ENCODE results near the gene C11orf98.
A peak's percentile ranks its signal among the peaks of the same experiment; 100 is the strongest.
"Not testable (repeated sequence)": the region's sequence is repeated elsewhere in the genome, so short reads cannot be mapped to it uniquely, and the experiment has no call there.

The C11orf98 gene

DNA sequence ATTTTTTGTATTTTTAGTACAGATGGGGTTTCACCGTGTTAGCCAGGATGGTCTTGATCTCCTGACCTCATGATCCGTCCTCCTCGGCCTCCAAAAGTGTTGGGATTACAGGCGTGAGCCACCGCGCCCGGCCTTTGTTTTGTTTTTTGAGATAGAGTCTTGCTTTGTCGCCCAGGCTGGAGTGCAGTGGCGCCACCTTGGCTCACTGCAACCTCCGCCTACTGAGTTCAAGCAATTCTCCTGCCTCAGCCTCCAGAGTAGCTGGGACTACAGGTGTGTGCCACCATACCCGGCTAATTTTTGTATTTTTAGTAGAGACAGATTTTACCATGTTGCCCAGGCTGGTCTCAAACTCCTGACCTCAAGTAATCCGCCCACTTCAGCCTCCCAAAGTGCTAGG lies 14.7 kb downstream of the C11orf98 start:
- DNase-seq (ENCODE audit: low read depth in 2 of 2), result not testable (repeated sequence)

DNA sequence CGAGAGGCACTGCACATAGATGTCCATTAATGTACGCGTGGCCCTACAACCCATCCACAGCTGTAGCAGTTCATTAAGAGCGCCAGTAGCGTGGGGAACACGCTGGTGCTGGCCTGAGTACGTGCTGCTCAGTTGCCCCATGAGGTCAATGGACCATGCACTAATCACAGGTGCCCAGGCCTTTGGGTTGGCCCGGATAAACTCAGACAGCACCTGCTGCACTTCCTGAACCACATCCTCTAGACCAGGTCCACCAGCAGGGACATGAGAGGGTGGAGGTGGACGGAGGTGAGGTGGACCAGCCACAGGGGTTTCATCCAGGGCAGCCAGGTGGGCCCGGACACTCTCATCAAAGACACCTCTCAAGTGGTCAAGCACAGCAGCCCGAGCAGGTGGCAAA lies 15.5 kb downstream of the C11orf98 start:
- no peak for DNase-seq (ENCODE audit: low read depth in 2 of 2)

DNA sequence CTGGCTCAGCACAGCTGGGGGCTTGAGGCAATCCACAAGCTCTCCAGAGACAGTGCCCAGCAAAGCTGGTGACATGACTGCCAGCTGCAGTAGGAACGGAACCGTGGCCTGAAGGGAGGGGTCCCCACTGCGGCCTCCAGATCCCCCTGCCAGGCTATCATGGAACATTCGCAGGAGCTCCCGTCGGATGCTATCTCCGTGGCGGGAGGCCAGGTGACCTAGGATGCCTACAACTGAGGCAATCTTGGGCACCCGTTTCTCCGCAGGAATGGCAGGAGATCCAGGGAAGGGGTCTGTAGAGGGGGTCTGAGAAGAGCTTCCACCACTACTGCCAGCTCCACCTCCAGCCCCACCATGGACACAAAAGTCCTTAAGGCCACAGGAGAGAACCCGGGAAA lies 16.0 kb downstream of the C11orf98 start:
- DNase-seq (ENCODE audit: low read depth in 2 of 2), result no peak

DNA sequence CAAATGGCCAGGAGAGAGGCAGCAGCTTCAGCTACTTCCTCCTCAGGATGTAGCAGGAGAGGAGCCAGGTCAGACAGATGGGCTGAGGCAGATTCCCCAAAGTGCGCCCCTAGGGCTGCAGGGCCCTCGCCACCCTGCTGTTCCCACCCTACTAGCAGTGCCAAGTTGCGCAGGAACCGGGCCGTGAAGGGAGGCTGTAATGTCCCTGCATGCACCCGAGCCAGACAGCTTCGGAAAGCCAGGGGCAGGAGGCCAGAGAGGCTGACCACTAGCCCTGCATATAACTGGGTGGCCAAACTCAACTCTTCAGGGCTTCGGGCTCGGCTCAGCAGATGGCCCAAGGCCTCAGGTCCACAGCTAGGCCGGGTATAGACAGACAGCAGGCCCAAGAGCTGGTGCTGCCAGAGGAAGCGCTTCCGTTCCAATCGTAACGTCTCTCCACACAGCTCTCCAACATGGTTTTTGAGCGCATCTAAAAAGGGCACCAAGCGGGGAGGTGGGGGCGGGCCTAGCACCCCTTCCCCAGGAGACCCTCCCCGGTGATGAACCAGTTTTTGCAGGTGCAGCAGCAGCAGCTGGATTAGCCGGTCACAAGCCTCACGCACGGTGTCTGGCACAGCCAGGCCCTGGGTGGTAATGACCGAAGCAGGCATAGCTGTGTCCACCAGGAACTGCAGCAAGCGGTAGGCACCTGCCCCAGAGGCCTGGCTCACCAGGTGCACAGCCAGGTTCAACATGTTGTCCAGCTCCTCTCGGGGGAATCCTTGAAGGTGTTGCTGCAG lies 16.6 kb downstream of the C11orf98 start:
- DNase-seq (ENCODE audit: low read depth in 2 of 2), result no peak

DNA sequence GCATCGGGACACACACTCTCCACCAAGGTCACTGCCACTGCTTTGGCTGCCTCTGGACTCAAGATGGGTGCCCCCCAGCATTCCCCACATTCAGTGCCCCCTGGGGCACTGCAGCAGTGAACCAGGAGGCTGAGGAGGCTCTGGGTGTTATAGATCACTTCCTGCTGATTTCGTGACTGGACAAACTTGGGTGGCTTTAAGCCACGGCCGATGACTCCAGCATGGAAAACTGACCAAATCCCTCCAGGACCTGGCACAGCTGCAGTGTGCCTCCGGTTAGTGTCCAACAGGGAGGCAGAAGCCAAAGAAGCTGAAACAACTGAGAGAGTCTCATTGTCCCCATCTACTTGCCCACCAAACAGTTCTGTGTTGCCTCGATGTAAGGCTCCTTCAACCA lies 17.4 kb downstream of the C11orf98 start:
- no peak for DNase-seq (ENCODE audit: low read depth in 2 of 2)

DNA sequence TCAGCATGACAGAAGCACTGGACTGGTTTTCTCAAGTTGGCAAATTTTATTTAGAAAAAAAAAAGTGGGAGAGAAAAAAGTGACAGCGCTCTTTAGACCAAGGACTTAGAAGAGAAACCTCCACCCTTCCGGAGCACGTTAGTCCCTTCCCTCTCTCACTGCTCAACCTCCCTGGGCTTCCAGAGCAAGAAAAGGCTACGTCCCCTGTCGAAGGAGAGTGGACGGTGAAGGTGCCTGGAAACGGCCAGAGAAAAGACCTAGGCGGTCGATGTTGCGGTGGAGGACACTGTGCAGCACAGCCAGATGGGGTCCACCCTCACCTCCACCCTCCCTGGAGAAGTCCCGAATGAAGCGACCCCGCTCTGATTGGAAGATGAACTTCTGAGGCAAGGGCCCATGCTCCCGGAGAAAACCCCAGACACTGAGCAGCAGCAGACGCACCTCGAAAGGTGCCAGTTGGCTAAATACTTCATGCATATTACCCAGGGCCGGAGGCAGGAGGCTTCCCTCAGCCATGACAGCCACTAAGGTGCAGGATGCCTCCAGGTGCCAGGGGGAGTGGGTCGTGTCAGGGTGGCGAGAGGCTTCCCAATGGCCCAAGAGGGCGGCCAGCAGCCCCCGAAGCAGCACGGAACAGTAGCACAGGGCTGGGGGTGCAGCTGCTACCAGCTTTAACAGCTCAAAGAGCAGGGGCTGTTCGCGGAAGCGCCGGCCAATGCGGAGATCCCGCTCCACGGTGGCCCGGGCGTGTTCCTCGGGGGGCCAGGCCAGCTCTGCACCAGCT lies 18.0 kb downstream of the C11orf98 start:
- DNase-seq (ENCODE audit: low read depth in 2 of 2), result no peak

DNA sequence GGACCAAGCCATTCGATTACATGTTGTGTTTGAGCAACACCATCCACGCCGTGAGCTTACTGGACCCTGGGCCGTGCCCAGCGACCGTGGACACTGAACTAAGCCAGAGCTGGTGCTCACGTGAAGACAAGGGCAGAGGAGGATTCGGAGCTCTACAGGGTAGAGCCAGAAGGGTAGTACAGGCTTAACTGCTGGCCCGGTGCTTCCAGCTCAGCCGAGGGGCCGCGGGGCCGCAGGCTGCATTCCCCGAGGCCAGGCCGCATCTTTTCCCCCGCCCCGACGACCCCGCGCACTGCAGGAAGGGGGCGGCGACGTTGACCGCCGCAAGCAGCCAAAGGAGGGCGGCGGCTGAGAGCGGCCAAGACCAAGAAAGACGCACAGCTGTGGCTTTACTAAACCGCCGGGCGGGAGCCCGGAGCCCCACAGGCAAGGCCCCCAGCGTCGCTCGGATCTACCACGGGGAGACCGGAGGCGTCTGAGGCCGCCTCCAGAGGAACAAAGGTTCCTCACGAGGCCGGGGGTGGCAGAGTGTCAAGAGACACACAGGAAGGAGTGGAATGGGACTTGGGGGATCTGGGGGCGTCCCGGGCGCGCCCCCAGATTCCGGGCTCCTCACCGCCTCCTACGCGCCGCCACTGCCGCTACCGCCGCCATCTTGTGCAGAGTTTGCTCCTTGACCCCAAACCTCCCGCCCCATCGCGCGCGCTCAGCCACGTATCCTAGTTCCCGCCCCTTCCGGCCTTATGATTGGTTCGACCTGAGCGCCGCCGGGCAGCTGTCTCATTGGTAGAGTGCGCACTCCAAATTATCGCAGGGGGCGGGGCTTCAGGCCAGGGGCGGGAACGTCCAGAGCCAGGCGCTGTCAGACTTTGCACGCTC lies 18.8 kb downstream of the C11orf98 start, which contains the start of gene GANAB:
TSS of gene GANAB (minus strand) at position 668 of the 879 bp plus-strand sequence. CDS start at position 654, 14 bp downstream.
- DNase-seq (ENCODE audit: low read depth in 2 of 2), result peak; percentile 98 to 99

DNA sequence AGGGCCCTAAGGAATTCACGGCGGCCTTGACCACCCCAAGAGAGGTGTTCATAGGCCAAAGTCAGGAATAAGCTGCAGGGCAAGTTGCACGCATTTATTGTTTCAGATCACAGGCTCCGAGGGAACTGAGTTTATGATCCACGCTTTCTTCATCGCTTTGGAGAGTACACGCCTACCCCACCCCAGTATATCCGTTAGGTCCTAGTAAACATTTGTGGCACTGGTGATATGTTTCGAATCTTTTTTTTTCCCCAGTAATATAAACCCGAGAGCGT lies 19.4 kb downstream of the C11orf98 start:
- DNase-seq (ENCODE audit: low read depth in 2 of 2), result no peak

DNA sequence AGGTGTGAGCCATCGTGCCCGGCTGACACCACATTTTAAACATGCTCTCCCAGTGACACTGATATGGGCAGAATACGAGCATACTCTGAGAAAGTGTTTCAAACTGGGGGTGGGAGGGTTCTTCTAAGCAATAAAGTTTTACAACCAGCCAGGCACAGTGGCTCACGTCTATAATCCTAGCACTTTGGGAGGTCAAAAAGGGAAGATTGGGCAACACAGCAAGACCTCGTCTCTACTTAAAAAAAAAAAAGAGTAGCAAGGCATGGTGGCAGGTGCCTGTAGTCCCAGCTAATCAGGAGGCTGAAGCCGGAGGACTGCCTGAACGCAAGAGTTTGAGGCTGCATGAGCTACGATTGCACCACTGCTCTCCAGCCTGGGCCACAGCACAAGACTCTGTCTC lies 20.8 kb downstream of the C11orf98 start:
- no peak for DNase-seq (ENCODE audit: low read depth in 2 of 2)

DNA sequence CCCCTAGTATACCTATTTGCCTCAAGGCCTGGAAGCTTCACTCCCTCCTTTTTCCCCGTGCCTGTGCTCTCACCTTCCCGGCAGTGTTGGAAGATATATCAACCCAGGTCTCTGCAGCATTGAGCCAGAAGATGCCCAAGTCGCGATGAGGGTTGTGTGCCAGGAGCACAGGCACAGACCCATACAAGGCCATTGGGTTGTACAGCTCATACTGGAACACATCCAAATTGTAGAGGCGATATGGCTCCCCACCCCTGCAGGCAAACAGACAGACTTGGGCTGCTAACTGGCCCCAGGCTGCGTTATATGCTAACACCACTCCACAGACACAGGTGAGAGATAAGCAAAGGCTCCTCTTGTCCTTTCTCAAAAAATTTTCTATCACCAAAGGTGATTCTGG lies 32.5 kb downstream of the C11orf98 start:
- DNase-seq (ENCODE audit: low read depth in 2 of 2), result no peak

DNA sequence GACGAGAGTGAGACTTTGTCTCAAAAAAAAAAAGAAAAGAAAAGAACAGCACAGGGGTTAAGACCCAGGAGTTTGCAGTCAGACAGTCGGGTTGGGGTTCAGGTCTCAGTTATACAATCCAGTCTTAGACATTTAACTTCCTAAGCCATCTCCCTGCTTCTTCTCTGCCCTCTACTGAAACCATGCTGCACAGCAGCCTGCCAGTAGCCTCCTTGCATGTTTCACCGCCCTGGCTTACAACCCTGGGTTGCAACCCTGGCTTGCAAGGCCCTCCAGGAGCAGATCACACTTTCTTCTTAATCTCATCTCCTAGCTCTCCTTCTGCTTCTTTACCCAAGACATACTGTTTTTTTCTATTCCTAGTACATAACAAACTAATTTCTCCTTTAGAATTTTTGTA lies 37.3 kb downstream of the C11orf98 start:
- no peak for DNase-seq (ENCODE audit: low read depth in 2 of 2)

DNA sequence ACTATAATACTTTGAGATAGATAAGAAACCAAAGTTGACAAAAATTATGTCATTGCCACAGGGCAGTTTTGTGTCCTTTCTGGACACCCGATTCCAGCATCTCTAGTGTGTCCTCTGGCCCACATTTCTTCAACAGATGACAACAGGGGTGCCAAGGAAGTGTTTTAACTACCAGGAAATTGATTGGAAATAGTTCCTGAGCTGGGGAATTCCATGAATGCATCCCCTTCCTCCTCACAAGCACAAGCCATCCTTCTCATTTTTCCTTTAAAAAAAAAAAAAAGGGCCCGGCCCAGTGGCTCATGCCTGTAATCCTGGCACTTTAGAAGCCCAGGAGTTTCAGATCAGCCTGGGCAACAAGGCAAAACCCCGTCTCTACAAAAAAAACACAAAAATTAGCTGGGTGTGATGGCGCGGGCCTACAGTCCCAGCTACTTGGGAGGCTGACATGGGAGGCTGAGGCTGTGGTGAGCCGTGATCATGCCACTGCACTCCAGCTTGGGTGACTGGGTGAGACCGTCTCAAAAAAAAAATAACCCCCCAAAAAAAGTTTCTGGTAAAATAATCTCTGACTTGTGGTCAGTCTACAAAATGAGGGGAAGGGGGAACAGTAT lies 42.4 kb downstream of the C11orf98 start:
- no peak for DNase-seq (ENCODE audit: low read depth in 2 of 2)

DNA sequence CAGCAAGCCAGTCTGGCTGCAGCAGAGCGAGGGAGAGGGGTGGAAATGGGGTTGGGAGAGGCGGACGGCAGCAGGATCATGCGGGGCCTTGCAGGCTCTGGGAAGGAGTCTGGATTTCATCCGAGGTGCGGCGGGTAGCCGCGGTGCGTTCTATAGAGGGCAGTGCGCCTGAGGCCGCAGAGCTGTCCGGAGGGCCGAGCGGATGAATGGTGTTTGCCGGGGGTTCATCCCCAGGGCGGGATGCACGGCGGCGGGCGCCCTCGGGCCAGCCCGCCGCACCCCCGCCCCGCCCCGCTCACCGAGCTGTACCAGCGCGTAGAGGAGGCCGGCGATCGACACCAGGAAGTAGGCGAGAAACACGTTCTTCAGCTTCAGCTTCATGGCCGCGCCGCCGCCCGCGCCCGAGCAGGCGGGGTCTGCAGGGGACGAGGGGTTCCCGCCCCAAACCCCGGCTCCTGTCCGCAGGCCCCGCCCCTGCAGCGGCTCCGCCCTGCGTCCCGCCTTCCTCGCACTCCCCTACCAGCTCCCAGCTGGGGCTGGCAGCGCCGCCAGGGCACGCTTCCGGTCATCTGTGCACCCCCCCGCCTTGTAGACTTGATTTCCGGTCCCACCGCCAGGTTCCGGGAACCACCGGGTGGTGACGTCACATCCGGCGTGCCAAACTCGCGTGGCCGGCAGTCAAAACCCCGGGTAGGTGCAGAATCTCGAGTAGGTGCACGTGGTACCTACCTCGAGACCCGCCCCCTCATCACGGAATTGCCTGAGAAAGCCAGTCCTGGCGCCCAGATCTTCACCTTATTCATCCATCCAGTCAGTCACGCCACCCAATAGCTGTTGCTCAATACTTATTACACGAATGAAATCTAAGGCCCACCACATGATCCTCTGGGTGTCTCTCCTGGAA lies 43.2 kb downstream of the C11orf98 start, which contains the start of gene B3GAT3:
TSS of gene B3GAT3 (minus strand) at position 420 of the 904 bp plus-strand sequence. CDS start at position 381, 39 bp downstream.
- peak; percentile 97 to 98 for DNase-seq (ENCODE audit: low read depth in 2 of 2)

DNA sequence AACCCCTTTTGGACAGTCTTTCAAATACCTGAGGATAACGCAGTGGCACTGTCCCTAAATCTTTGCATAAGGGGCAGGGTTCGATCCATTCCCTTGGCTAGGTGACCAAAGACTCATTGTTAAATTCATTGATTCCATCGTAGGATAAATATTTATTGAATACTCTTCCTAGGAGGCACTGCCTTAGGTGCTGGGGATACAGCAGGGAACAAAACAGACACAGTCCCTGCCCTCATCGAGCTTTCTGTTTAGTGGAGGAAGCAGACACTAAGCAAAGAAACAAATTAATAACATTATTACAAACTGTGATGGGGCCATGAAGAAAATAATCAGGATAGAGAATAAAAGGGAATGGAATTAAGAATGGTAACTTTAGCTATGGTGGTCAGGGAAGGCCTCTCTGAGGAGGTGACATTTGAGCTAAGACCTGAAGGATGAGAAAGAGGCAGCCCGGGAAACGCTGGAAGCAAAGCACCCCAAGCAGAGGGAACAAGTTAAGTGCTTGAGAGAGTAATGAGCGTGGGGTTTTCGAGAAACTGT lies 43.9 kb downstream of the C11orf98 start:
- DNase-seq (ENCODE audit: low read depth in 2 of 2), result no peak

DNA sequence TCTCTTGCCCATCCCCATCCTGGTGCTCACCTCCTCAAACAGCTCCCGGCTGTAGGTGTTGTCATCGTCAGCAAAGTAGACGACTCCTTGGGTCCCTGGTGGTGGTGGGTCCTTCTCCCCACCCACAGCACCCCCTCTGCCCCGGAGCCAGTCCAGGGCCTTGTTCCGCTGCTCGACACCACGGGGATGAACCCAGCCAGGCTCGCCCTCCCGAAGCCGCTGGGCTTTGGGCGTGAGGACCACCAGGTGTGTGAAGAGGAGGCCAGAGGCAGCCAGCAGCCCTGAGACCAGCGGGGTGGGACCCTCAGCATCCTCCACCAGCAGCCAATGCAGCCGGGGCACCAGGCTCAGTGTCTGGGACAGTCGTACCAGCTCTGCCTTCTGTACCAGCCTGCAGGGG lies 48.1 kb downstream of the C11orf98 start:
- not testable (repeated sequence) for DNase-seq (ENCODE audit: low read depth in 2 of 2)

DNA sequence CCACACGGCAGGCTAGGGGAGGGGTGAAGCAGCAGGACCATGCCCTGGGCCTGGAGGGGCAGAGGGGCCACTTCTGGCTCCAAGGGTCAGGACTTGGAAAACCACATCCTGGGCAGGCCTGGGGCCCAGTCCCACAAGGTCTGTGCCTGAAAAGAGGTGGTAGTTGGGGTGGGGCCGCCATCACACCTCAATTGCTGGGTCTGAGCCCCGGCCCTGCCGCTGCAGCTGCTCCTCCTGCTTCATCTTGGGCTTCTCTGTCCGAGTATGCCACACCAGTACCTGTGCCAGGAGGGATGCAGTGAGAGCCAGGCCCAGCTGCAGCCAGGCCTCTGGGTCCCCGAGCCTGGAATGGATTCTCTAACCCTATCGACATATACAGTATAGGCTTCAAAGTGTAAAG lies 49.5 kb downstream of the C11orf98 start:
- DNase-seq (ENCODE audit: low read depth in 2 of 2), result no peak

DNA sequence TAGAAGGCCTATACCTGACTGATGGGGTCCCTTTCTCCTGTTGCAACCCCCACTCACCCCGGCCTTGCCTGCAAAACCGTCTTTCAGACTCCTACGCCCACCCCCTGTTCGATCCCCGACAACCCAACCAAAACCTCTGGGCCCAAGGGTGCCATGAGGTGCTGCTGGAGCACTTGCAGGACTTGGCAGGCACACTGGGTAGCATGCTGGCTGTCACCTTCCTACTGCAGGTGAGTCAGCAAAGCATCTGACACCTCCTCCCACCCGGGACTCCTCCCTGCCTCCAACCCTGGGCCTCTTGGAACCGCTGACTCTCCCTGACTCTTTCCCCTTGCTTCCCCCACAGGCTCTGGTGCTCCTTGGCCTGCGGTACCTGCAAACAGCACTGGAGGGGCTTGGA lies 50.7 kb downstream of the C11orf98 start:
- no peak for DNase-seq (ENCODE audit: low read depth in 2 of 2)

DNA sequence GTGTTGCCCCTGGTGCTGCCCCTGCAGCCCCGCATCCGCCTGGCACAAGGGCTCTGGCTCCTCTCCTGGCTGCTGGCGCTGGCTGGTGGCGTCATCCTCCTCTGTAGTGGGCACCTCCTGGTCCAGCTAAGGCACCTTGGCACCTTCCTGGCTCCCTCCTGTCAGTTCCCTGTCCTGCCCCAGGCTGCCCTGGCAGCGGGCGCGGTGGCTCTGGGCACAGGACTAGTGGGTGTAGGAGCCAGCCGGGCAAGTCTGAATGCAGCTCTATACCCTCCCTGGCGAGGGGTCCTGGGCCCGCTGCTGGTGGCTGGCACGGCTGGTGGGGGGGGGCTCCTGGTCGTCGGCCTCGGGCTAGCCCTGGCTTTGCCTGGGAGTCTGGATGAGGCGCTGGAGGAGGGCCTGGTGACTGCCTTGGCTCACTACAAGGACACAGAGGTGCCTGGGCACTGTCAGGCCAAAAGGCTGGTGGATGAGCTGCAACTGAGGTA lies 51.7 kb downstream of the C11orf98 start:
- no peak for DNase-seq (ENCODE audit: low read depth in 2 of 2)

Measured in activated CD8-positive, alpha-beta memory T cell treated with anti-CD3 and anti-CD28 coated beads for 4 hours (primary cell).